A549 (cell line): Measurements from ENCODE around the gene EEIG1. TPM values are rescaled to one million over a fixed set of nuclear protein-coding genes. Genes with fewer than 3 reads are reported as not detected.
A peak's percentile ranks its signal among the peaks of the same experiment; 100 is the strongest.

Experiments used
- ATAC-seq, 2 experiments: fragments of 200-7000 bp in 1 of 2; fragments of >200 bp in 1 of 2; cut with Nextera tagmentation in 1 of 2; cut with Tn5 transposase in 1 of 2; 3 replicates each; pipeline versions ENCODE4 v1.8.0 to v1.9.1; 2018 to 2020; ENCODE audit warnings: mild to moderate bottlenecking in 1 of 2, moderate library complexity in 1 of 2
- CTCF ChIA-PET: fragments of 300-600 bp; sonication (Branson Sonifier 250); formaldehyde crosslinking; extraction: SDS; loops from one replicate; lab custom pipeline; 2021; ENCODE audit warnings: antibody characterized with exemption, inconsistent platforms; lab: Yijun Ruan, JAX
- POLR2A ChIA-PET: fragments of 350-600 bp; formaldehyde crosslinking; extraction: SDS; loops from one replicate; lab custom pipeline; 2021; ENCODE audit warnings: antibody characterized with exemption, inconsistent platforms; lab: Yijun Ruan, JAX
- DNase-seq, 2 experiments: peaks; one replicate each; pipeline versions ENCODE4 v3.0.0 to v3.0.0-alpha.2; 2011 to 2016; ENCODE audit warnings: low read depth in 1 of 2, low spot score in 1 of 2
- FAIRE-seq: peaks from 2 replicates; lab custom pipeline; 2011; peaks lifted over from hg19 to GRCh38; lab: Jason Lieb, UNC
- H3K27ac ChIP-seq, 2 experiments: fragments of >200 bp; sonication (Bioruptor Twin); formaldehyde crosslinking; 3 replicates each; pipeline ENCODE4 v1.5.1; 2016 to 2017
- H3K4me1 ChIP-seq: fragments of >200 bp; sonication (Bioruptor Twin); formaldehyde crosslinking; 3 replicates; pipeline ENCODE4 v1.6.1; 2016
- H3K4me2 ChIP-seq: fragments of >200 bp; sonication (Bioruptor Twin); formaldehyde crosslinking; 3 replicates; pipeline ENCODE4 v1.6.1; 2016
- H3K4me3 ChIP-seq: fragments of >200 bp; sonication (Bioruptor Twin); formaldehyde crosslinking; 3 replicates; pipeline ENCODE4 v1.5.1; 2016
- H3K9me3 ChIP-seq: fragments of >200 bp; sonication (Bioruptor Twin); formaldehyde crosslinking; 3 replicates; pipeline ENCODE4 v1.6.1; 2016
- ATOH8 ChIP-seq: fragments of 250-450 bp; sonication (Bioruptor Pico); IDR thresholded peaks from 2 replicates; pipeline ENCODE4 v1.5.0; 2020; ENCODE audit warnings: low read depth, mild to moderate bottlenecking, moderate library complexity
- BCL3 ChIP-seq: fragments of >200 bp; sonication (Bioruptor Twin); formaldehyde crosslinking; IDR thresholded peaks from 3 replicates; pipeline ENCODE4 v1.6.1; 2016
- CBX8 ChIP-seq: fragments of 200-600 bp; sonication (generic); IDR thresholded peaks from 2 replicates; pipeline ENCODE4 v1.6.1; 2016
- CHD4 ChIP-seq: fragments of 200-600 bp; sonication (generic); IDR thresholded peaks from 2 replicates; pipeline ENCODE4 v1.6.1; 2016; ENCODE audit warnings: antibody characterized with exemption, mild to moderate bottlenecking, borderline replicate concordance
- EHMT2 ChIP-seq: fragments of 200-600 bp; sonication (generic); IDR thresholded peaks from 2 replicates; pipeline ENCODE4 v1.6.1; 2016; ENCODE audit warnings: antibody characterized with exemption, low read depth, mild to moderate bottlenecking, moderate library complexity
- ELK1 ChIP-seq: fragments of 150-350 bp; IDR thresholded peaks from 2 replicates; pipeline ENCODE4 v1.6.1; 2014; ENCODE audit warnings: low read depth, mild to moderate bottlenecking, low read length
- EP300 ChIP-seq, 2 experiments: fragments of >200 bp; sonication (Bioruptor Twin); formaldehyde crosslinking; IDR thresholded peaks; 2 replicates in 1 of 2; 3 replicates in 1 of 2; pipeline ENCODE4 v1.6.1; 2016 to 2017
- ESRRA ChIP-seq: fragments of 150-350 bp; IDR thresholded peaks from 2 replicates; pipeline ENCODE4 v1.6.1; 2014; ENCODE audit warnings: mild to moderate bottlenecking, low read length, borderline replicate concordance
- FOSB ChIP-seq: fragments of 250-450 bp; sonication (Bioruptor Pico); IDR thresholded peaks from 2 replicates; pipeline ENCODE4 v1.5.0; 2020; ENCODE audit warnings: mild to moderate bottlenecking, moderate library complexity
- FOSL2 ChIP-seq, 2 experiments: fragments of 450-650 bp in 1 of 2; fragments of >200 bp in 1 of 2; sonication (Bioruptor Twin) in 1 of 2; formaldehyde crosslinking; IDR thresholded peaks; 2 replicates each; pipeline versions ENCODE4 v1.5.0 to v1.6.1; 2016 to 2020; ENCODE audit warnings: mild to moderate bottlenecking in 1 of 2, moderate library complexity in 1 of 2
- HDAC2 ChIP-seq: fragments of 200-600 bp; sonication (generic); IDR thresholded peaks from 2 replicates; pipeline ENCODE4 v1.6.1; 2016
- HES2 ChIP-seq: fragments of >200 bp; sonication (Bioruptor Twin); formaldehyde crosslinking; IDR thresholded peaks from 2 replicates; pipeline ENCODE4 v1.6.1; 2016
- HEYL ChIP-seq: fragments of 250-450 bp; sonication (Bioruptor Pico); IDR thresholded peaks from 2 replicates; pipeline ENCODE4 v1.8.0; 2021; ENCODE audit warnings: mild to moderate bottlenecking, moderate library complexity
- HMGXB4 ChIP-seq: fragments of 250-450 bp; sonication (Bioruptor Pico); IDR thresholded peaks from 2 replicates; pipeline ENCODE4 v1.5.0; 2021; ENCODE audit warnings: mild to moderate bottlenecking, moderate library complexity, borderline replicate concordance
- HOXB5 ChIP-seq: fragments of 250-450 bp; sonication (Bioruptor Pico); IDR thresholded peaks from 2 replicates; pipeline ENCODE4 v1.5.0; 2020; ENCODE audit warnings: mild to moderate bottlenecking, moderate library complexity
- KDM1A ChIP-seq: fragments of 200-600 bp; sonication (generic); IDR thresholded peaks from 2 replicates; pipeline ENCODE4 v1.6.1; 2016; ENCODE audit warnings: low read depth, mild to moderate bottlenecking
- MAFK ChIP-seq: fragments of 450-650 bp; IDR thresholded peaks from 2 replicates; pipeline ENCODE4 v1.6.1; 2014; ENCODE audit not compliant: partially characterized antibody
- RAD21 ChIP-seq, 2 experiments: fragments of >200 bp in 1 of 2; sonication (Bioruptor Twin) in 1 of 2; formaldehyde crosslinking in 1 of 2; IDR thresholded peaks in 1 of 2; conservative IDR thresholded peaks in 1 of 2; 2 replicates in 1 of 2; 3 replicates in 1 of 2; pipeline ENCODE4 v1.6.1; 2012 to 2018; ENCODE audit warnings: inconsistent platforms in 1 of 2
- RCOR1 ChIP-seq: fragments of 150-350 bp; IDR thresholded peaks from 2 replicates; pipeline ENCODE4 v1.6.1; 2014; ENCODE audit warnings: antibody characterized with exemption, low read length, low read depth
- SMC3 ChIP-seq: fragments of >200 bp; sonication (Bioruptor Twin); formaldehyde crosslinking; IDR thresholded peaks from 3 replicates; pipeline ENCODE4 v1.6.1; 2018; ENCODE audit warnings: inconsistent platforms
- SREBF2 ChIP-seq: fragments of 450-650 bp; IDR thresholded peaks from 2 replicates; pipeline ENCODE4 v1.6.1; 2014; ENCODE audit warnings: mild to moderate bottlenecking, moderate library complexity
- TFCP2L1 ChIP-seq: fragments of 250-450 bp; sonication (Bioruptor Pico); IDR thresholded peaks from 2 replicates; pipeline ENCODE4 v1.5.0; 2021; ENCODE audit warnings: mild to moderate bottlenecking
- ZFP36 ChIP-seq: fragments of 450-650 bp; IDR thresholded peaks from 2 replicates; pipeline ENCODE4 v1.6.1; 2014; ENCODE audit warnings: borderline replicate concordance; ENCODE audit not compliant: partially characterized antibody
- ZSCAN20 ChIP-seq: fragments of 250-450 bp; sonication (Bioruptor Pico); IDR thresholded peaks from 2 replicates; pipeline ENCODE4 v1.8.0; 2022; ENCODE audit warnings: mild to moderate bottlenecking, moderate library complexity
- WGBS: methylation state at CpG from one replicate; pipeline ENCODE4 v1.1.6; 2017; ENCODE audit errors: missing lambda C conversion rate; 5-methylcytosine and 5-hydroxymethylcytosine counted together
- polyA plus RNA-seq, 4 experiments: library from polyadenylated mRNA; depleted of rRNA in 3 of 4; stranded (reverse); fragments of >200 nt; fragmentation: RNase III in 1 of 4; extraction: RNeasy Plus Mini Kit Qiagen cat#74134 plus additional on column Dnase treatment in 1 of 4; gene quantifications; 2 replicates in 3 of 4; 3 replicates in 1 of 4; pipeline ENCODE4 v1.2.3, GENCODE V29; 2011 to 2017

EEIG1 gene
- polyA plus RNA-seq, 2 of the 4 experiments (the other 2 are of a cell fraction): 30.3 to 33.0 TPM

- H3K4me1 ChIP-seq: peaks cover 16% of the 10 kb centered on the region
- DNase-seq: no peak
- no peak for TF ChIP-seq HOXB5 (CRISPR knock-in tag)
- TF ChIP-seq RAD21 (conservative IDR thresholded peaks at IDR 0.05 in 1 of 2, IDR thresholded peaks at IDR 0.05 in 1 of 2): no peak
- TF ChIP-seq RCOR1: no peak
- no peak for TF ChIP-seq HEYL
- TF ChIP-seq HMGXB4 (CRISPR knock-in tag): no peak
- no peak for TF ChIP-seq HES2
- no peak for TF ChIP-seq ZFP36
- TF ChIP-seq CBX8: no peak
- TF ChIP-seq EP300 (IDR thresholded peaks at IDR 0.05): no peak
- TF ChIP-seq CHD4: no peak
- TF ChIP-seq ATOH8 (CRISPR knock-in tag): no peak
- no peak for TF ChIP-seq ESRRA
- TF ChIP-seq SREBF2: no peak
- no peak for TF ChIP-seq HDAC2
- no peak for TF ChIP-seq TFCP2L1
- H3K4me3 ChIP-seq: no peak overlapping the region
- no peak overlapping the region for H3K27ac ChIP-seq
- H3K4me2 ChIP-seq: no peak overlapping the region
- ChIA-PET CTCF (interaction anchor here (0.8 to 16.2 kb wide), 8 partner anchors 11 to 97 kb away, joined by 3 to 162 read pairs (median 4); no protein-coding TSS in a partner anchor), POLR2A (no interaction called here)
- FAIRE-seq: no peak
- 93% methylated on average over 1 of the region's 1 CpG for WGBS
- ATAC-seq: no peak
- no peaks in the 10 kb centered on the region for H3K9me3 ChIP-seq
Measured at GRCh38 chr9:128021098-128021497, 40.3 kb upstream of the EEIG1 start.

GRCh38 chr9:128020692-128021091, 39.9 kb upstream of the EEIG1 start:
- peak in 1 of 2 experiments; percentile 32; a peak in 3 of 6 replicates for ATAC-seq
- FAIRE-seq: no peak
- ChIA-PET POLR2A (no interaction called here), CTCF (interaction anchor here (0.8 to 16.2 kb wide), 10 partner anchors 11 to 97 kb away, joined by 3 to 162 read pairs (median 4); partner anchors contain the start of gene EEIG1)
- TF ChIP-seq FOSL2 (IDR thresholded peaks at IDR 0.05) (no peak), FOSL2 (CRISPR knock-in tag; IDR thresholded peaks at IDR 0.05) (no peak), FOSB (CRISPR knock-in tag) (no peak), EHMT2 (no peak), MAFK (no peak), SMC3 (no peak), ELK1 (no peak), BCL3 (no peak), SREBF2 (no peak), KDM1A (no peak), ESRRA (no peak), ZSCAN20 (CRISPR knock-in tag) (no peak)
- WGBS: 83% methylated on average over 4 of the region's 4 CpGs
- H3K4me2 ChIP-seq: no peak overlapping the region
- H3K4me1 ChIP-seq: peaks cover 16% of the 10 kb centered on the region
- DNase-seq: no peak
- H3K4me3 ChIP-seq: no peak overlapping the region
- 0 out of 6 replicates have a peak overlapping the region, but pooled peaks of 1 of the 2 experiments have one; percentile 11 for H3K27ac ChIP-seq
- H3K9me3 ChIP-seq: no peaks in the 10 kb centered on the region
